Epidermal melanocyte (primary cell): ENCODE results near the gene REG3G.

Experiments used
- DNase-seq: peaks from one replicate; pipeline ENCODE4 v3.0.0; 2011; ENCODE audit warnings: low spot score; ENCODE audit not compliant: insufficient read length

REG3G gene

GRCh38 chr2:79025421-79025820, at the start of gene REG3G:
Gene REG3G (plus strand): TSS chr2:79025702. CDS start chr2:79026094, 392 bp downstream.
- no peak for DNase-seq

GRCh38 chr2:78977661-78978145, 47.8 kb upstream of the REG3G start:
- DNase-seq: no peak

GRCh38 chr2:78978340-78978739, 47.2 kb upstream of the REG3G start:
- DNase-seq: no peak

- no peak for DNase-seq
These were observed 45.9 kb upstream of the REG3G start for GRCh38 chr2:78979380-78980151.

- DNase-seq: no peak
These were observed 45.4 kb upstream of the REG3G start for GRCh38 chr2:78980152-78980465.

GRCh38 chr2:78980871-78981270, 44.6 kb upstream of the REG3G start:
- DNase-seq: no peak

- DNase-seq: no peak
These were observed 42.7 kb upstream of the REG3G start for GRCh38 chr2:78982638-78983330.

GRCh38 chr2:78984386-78984785, 41.1 kb upstream of the REG3G start:
- no peak for DNase-seq

GRCh38 chr2:78985558-78985957, 39.9 kb upstream of the REG3G start:
- no peak for DNase-seq

- no peak for DNase-seq
These were observed 36.5 kb upstream of the REG3G start for GRCh38 chr2:78989051-78989450.

- DNase-seq: no peak
These were observed 33.1 kb upstream of the REG3G start for GRCh38 chr2:78992451-78992806.

- DNase-seq: no peak
These were observed 32.5 kb upstream of the REG3G start for GRCh38 chr2:78992807-78993517.

GRCh38 chr2:78993518-78994148, 31.9 kb upstream of the REG3G start:
- DNase-seq: no peak

GRCh38 chr2:78994789-78995188, 30.7 kb upstream of the REG3G start:
- no peak for DNase-seq

- DNase-seq: no peak
These were observed 26.1 kb upstream of the REG3G start for GRCh38 chr2:78999406-78999805.

- no peak for DNase-seq
These were observed 25.4 kb upstream of the REG3G start for GRCh38 chr2:79000008-79000576.

- no peak for DNase-seq
These were observed 24.2 kb upstream of the REG3G start for GRCh38 chr2:79001285-79001684.

- no peak for DNase-seq
These were observed 20.8 kb upstream of the REG3G start for GRCh38 chr2:79004680-79005079.

- no peak for DNase-seq
These were observed 20.3 kb upstream of the REG3G start for GRCh38 chr2:79005216-79005615.

- DNase-seq: no peak
These were observed 16.1 kb upstream of the REG3G start for GRCh38 chr2:79009388-79009787.

- DNase-seq: no peak
These were observed 14.0 kb upstream of the REG3G start for GRCh38 chr2:79011496-79011895.

- no peak for DNase-seq
These were observed 11.9 kb upstream of the REG3G start for GRCh38 chr2:79013629-79014028.
